WTC11 (cell line): ENCODE measurements around the gene NGF. TPM values are rescaled to one million over a fixed set of nuclear protein-coding genes. Genes with fewer than 3 reads are reported as not detected.

Source experiments
- ATAC-seq: fragments of 200-7000 bp; cut with Tn5 transposase; 2 replicates; pipeline ENCODE4 v1.10.0; 2021; ENCODE audit warnings: mild to moderate bottlenecking, moderate library complexity
- CTCF ChIA-PET: fragments of 300-600 bp; sonication (Branson Sonifier 250); formaldehyde crosslinking; loops from one replicate; lab custom pipeline; 2021; ENCODE audit warnings: antibody characterized with exemption; lab: Charles Lee
- POLR2A ChIA-PET: fragments of 350-600 bp; sonication (Branson Sonifier 250); formaldehyde crosslinking; loops from one replicate; lab custom pipeline; 2021; ENCODE audit warnings: antibody characterized with exemption; lab: Charles Lee
- DNase-seq: peaks from one replicate; pipeline ENCODE4 v3.0.0; 2021; ENCODE audit warnings: low spot score
- H3K27ac Mint-ChIP-seq: 2 replicates; pipeline ENCODE4 v1.8.0; 2021; ENCODE audit warnings: mixed read lengths
- H3K27me3 Mint-ChIP-seq: 2 replicates; pipeline ENCODE4 v1.8.0; 2021; ENCODE audit warnings: low read depth, mild to moderate bottlenecking, moderate library complexity, mixed read lengths
- H3K36me3 Mint-ChIP-seq: 2 replicates; pipeline ENCODE4 v1.8.0; 2021; ENCODE audit warnings: mixed read lengths
- H3K4me1 Mint-ChIP-seq: 2 replicates; pipeline ENCODE4 v1.8.0; 2022; ENCODE audit warnings: mixed read lengths
- H3K4me3 Mint-ChIP-seq: 2 replicates; pipeline ENCODE4 v1.8.0; 2021; ENCODE audit warnings: mild to moderate bottlenecking, moderate library complexity, mixed read lengths
- H3K9me3 Mint-ChIP-seq: 2 replicates; pipeline ENCODE4 v1.8.0; 2021; ENCODE audit warnings: mixed read lengths
- ATF1 ChIP-seq: sonication (generic); formaldehyde crosslinking; IDR thresholded peaks from 2 replicates; pipeline ENCODE4 v1.8.1; 2023; ENCODE audit warnings: mild to moderate bottlenecking, moderate library complexity, missing genetic modification reagents
- ATF6 ChIP-seq: sonication (generic); formaldehyde crosslinking; IDR thresholded peaks from 2 replicates; pipeline ENCODE4 v1.8.1; 2023; ENCODE audit warnings: mild to moderate bottlenecking, missing genetic modification reagents
- CTCF ChIP-seq: fragments of 200-600 bp; IDR thresholded peaks from 2 replicates; pipeline ENCODE4 v1.8.0; 2022; ENCODE audit warnings: antibody characterized with exemption
- E2F1 ChIP-seq: sonication (generic); formaldehyde crosslinking; IDR thresholded peaks from 2 replicates; pipeline ENCODE4 v1.8.0; 2022; ENCODE audit warnings: mild to moderate bottlenecking, missing genetic modification reagents
- E2F4 ChIP-seq: sonication (generic); formaldehyde crosslinking; IDR thresholded peaks from 2 replicates; pipeline ENCODE4 v1.8.1; 2022; ENCODE audit warnings: low read depth, mild to moderate bottlenecking, moderate library complexity, missing genetic modification reagents, borderline replicate concordance
- ETV6 ChIP-seq: sonication (generic); formaldehyde crosslinking; IDR thresholded peaks from 2 replicates; pipeline ENCODE4 v1.8.1; 2022; ENCODE audit warnings: mild to moderate bottlenecking, missing genetic modification reagents
- FOXK1 ChIP-seq: sonication (generic); formaldehyde crosslinking; IDR thresholded peaks from 2 replicates; pipeline ENCODE4 v1.8.0; 2022; ENCODE audit warnings: mild to moderate bottlenecking, moderate library complexity, missing genetic modification reagents
- FOXP1 ChIP-seq: sonication (generic); formaldehyde crosslinking; IDR thresholded peaks from 2 replicates; pipeline ENCODE4 v1.8.0; 2022; ENCODE audit warnings: missing genetic modification reagents, mild to moderate bottlenecking, moderate library complexity, borderline replicate concordance
- HMGA2 ChIP-seq: fragments of 250-450 bp; sonication (Bioruptor Pico); IDR thresholded peaks from 2 replicates; pipeline ENCODE4 v1.4.0; 2021; ENCODE audit warnings: mild to moderate bottlenecking, moderate library complexity
- HMGXB4 ChIP-seq: sonication (generic); formaldehyde crosslinking; IDR thresholded peaks from 2 replicates; pipeline ENCODE4 v1.8.1; 2023; ENCODE audit warnings: mild to moderate bottlenecking, moderate library complexity, missing genetic modification reagents
- JAZF1 ChIP-seq: fragments of 250-450 bp; sonication (Bioruptor Pico); IDR thresholded peaks from 2 replicates; pipeline ENCODE4 v1.9.0; 2021; ENCODE audit warnings: moderate library complexity, mild to moderate bottlenecking, inconsistent platforms
- PRDM15 ChIP-seq: sonication (generic); formaldehyde crosslinking; IDR thresholded peaks from 2 replicates; pipeline ENCODE4 v1.8.0; 2022; ENCODE audit warnings: missing genetic modification reagents
- RORB ChIP-seq: fragments of 250-450 bp; sonication (Bioruptor Pico); IDR thresholded peaks from 2 replicates; pipeline ENCODE4 v1.9.0; 2021; ENCODE audit warnings: mild to moderate bottlenecking
- SOX15 ChIP-seq: fragments of 250-450 bp; sonication (Bioruptor Pico); IDR thresholded peaks from 2 replicates; pipeline ENCODE4 v1.9.0; 2021; ENCODE audit warnings: mild to moderate bottlenecking
- TCF7 ChIP-seq: sonication (generic); formaldehyde crosslinking; IDR thresholded peaks from 2 replicates; pipeline ENCODE4 v1.8.0; 2022; ENCODE audit warnings: mild to moderate bottlenecking, low read depth, missing genetic modification reagents, moderate library complexity
- ZNF219 ChIP-seq: sonication (generic); formaldehyde crosslinking; IDR thresholded peaks from 2 replicates; pipeline ENCODE4 v1.8.0; 2023; ENCODE audit warnings: missing genetic modification reagents, mild to moderate bottlenecking, borderline replicate concordance
- ZNF396 ChIP-seq: fragments of 250-450 bp; sonication (Bioruptor Pico); IDR thresholded peaks from 2 replicates; pipeline ENCODE4 v1.8.0; 2021; ENCODE audit warnings: mild to moderate bottlenecking, moderate library complexity, borderline replicate concordance
- ZNF416 ChIP-seq: fragments of 250-450 bp; sonication (Bioruptor Pico); IDR thresholded peaks from 2 replicates; pipeline ENCODE4 v1.9.0; 2021; ENCODE audit warnings: mild to moderate bottlenecking, inconsistent platforms
- total RNA-seq: library from RNA; stranded (reverse); gene quantifications from 3 replicates; pipeline ENCODE4 v1.2.3, GENCODE V29; 2021

The NGF gene
- total RNA-seq, 1 experiment from 2014 or later = 0.55 TPM

GRCh38 chr1:115329965-115330364 lies 8.1 kb downstream of the NGF start:
- Mint-ChIP-seq H3K9me3 (no peaks in the 10 kb centered on the region), H3K4me3 (no peak overlapping the region), H3K27me3 (peaks cover 8% of the 10 kb centered on the region; the same call in 1 of the 2 replicates), H3K36me3 (no peaks in the 10 kb centered on the region), H3K27ac (no peak overlapping the region), H3K4me1 (peaks cover 24% of the 10 kb centered on the region)
- DNase-seq (no peak), ATAC-seq (no peak)
- TF ChIP-seq FOXK1 (CRISPR knock-in tag) = no peak
- CTCF ChIA-PET = no interaction called here
- POLR2A ChIA-PET = no interaction called here

- peaks cover 21% of the 10 kb centered on the region for H3K4me1 Mint-ChIP-seq
- no peaks in the 10 kb centered on the region for H3K27me3 Mint-ChIP-seq
- H3K27ac Mint-ChIP-seq = no peak overlapping the region
- no peaks in the 10 kb centered on the region for H3K9me3 Mint-ChIP-seq
- no peak for ATAC-seq
- no peaks in the 10 kb centered on the region for H3K36me3 Mint-ChIP-seq
- H3K4me3 Mint-ChIP-seq = no peak overlapping the region
- ChIA-PET POLR2A (interaction anchor here (0.9 kb wide), 1 partner anchor 29 kb away, joined by 3 read pairs; no protein-coding TSS in a partner anchor), CTCF (no interaction called here)
- no peak for TF ChIP-seq ETV6
- no peak for DNase-seq
Observed at GRCh38 chr1:115327270-115327669, 10.8 kb downstream of the NGF start.

GRCh38 chr1:115326419-115326818 lies 11.6 kb downstream of the NGF start:
- Mint-ChIP-seq H3K27ac (no peak overlapping the region), H3K4me1 (peaks cover 17% of the 10 kb centered on the region), H3K4me3 (no peak overlapping the region), H3K27me3 (no peaks in the 10 kb centered on the region), H3K36me3 (no peaks in the 10 kb centered on the region), H3K9me3 (no peaks in the 10 kb centered on the region)
- DNase-seq (no peak), ATAC-seq (no peak)
- TF ChIP-seq ATF6 (CRISPR knock-in tag) = no peak
- TF ChIP-seq ZNF396 (CRISPR knock-in tag) = no peak
- no peak for TF ChIP-seq ZNF416
- no peak for TF ChIP-seq E2F4 (CRISPR knock-in tag)
- no peak for TF ChIP-seq FOXP1 (CRISPR knock-in tag)
- TF ChIP-seq SOX15 (CRISPR knock-in tag) = no peak
- TF ChIP-seq ZNF219 (CRISPR knock-in tag) = no peak
- TF ChIP-seq PRDM15 (CRISPR knock-in tag) = no peak
- TF ChIP-seq RORB (CRISPR knock-in tag) = no peak
- ChIA-PET CTCF (no interaction called here), POLR2A (no interaction called here)

- Mint-ChIP-seq H3K4me3 (no peak overlapping the region), H3K9me3 (no peaks in the 10 kb centered on the region), H3K27me3 (no peaks in the 10 kb centered on the region), H3K4me1 (peaks cover 17% of the 10 kb centered on the region), H3K36me3 (no peaks in the 10 kb centered on the region), H3K27ac (no peak overlapping the region)
- DNase-seq (no peak), ATAC-seq (no peak)
- TF ChIP-seq E2F1 (CRISPR knock-in tag) (no peak), TCF7 (CRISPR knock-in tag) (no peak), CTCF (no peak), ATF1 (no peak), HMGA2 (CRISPR knock-in tag) (no peak), JAZF1 (no peak), HMGXB4 (CRISPR knock-in tag) (no peak)
- CTCF ChIA-PET = no interaction called here
- POLR2A ChIA-PET = no interaction called here
Observed at GRCh38 chr1:115325874-115326273, 12.2 kb downstream of the NGF start.
